ENCODE results near the gene SORCS2. TPM values are rescaled to one million over a fixed set of nuclear protein-coding genes. Genes with fewer than 3 reads are reported as not detected.

The SORCS2 gene
- total RNA-seq, 4 donors from 2014 or later, result 0.53 to 9.9 (median 0.90) TPM

DNA sequence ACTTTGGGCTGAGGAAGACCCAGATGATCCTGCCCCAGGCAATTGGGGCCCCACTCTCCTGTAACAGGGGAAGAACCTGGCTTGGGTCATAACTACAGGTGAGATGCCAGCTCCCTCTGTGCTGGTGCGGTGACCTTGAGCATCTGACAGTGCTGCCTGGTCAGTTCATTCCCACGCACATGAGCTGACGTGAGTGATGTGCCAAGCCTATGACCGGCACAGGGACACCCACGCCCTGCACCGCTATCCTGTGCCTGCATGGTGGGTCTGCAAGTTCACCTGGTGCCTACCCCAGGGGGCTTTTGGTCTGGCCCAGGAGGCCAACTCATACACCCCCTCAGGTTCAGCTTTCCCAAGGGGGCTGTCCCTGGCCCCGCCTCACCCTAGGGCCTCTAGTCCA lies 366.1 kb downstream of the SORCS2 start:
- no peaks in the 10 kb centered on the region for H3K36me3 ChIP-seq
- no peak overlapping the region for H3K4me3 ChIP-seq
- H3K9me3 ChIP-seq, result peaks cover 0 to 3% (median 0%) of the 10 kb centered on the region in 4 donors
- no peaks in the 10 kb centered on the region for H3K27me3 ChIP-seq
- no peak overlapping the region for H3K27ac ChIP-seq
- no peaks in the 10 kb centered on the region for H3K4me1 ChIP-seq
- TF ChIP-seq, protein P1, sequence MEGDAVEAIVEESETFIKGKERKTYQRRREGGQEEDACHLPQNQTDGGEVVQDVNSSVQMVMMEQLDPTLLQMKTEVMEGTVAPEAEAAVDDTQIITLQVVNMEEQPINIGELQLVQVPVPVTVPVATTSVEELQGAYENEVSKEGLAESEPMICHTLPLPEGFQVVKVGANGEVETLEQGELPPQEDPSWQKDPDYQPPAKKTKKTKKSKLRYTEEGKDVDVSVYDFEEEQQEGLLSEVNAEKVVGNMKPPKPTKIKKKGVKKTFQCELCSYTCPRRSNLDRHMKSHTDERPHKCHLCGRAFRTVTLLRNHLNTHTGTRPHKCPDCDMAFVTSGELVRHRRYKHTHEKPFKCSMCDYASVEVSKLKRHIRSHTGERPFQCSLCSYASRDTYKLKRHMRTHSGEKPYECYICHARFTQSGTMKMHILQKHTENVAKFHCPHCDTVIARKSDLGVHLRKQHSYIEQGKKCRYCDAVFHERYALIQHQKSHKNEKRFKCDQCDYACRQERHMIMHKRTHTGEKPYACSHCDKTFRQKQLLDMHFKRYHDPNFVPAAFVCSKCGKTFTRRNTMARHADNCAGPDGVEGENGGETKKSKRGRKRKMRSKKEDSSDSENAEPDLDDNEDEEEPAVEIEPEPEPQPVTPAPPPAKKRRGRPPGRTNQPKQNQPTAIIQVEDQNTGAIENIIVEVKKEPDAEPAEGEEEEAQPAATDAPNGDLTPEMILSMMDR (IDR thresholded peaks at IDR 0.05), result no peak
- no peak for TF ChIP-seq POLR2A (IDR thresholded peaks at IDR 0.05)
- no peak for DNase-seq

DNA sequence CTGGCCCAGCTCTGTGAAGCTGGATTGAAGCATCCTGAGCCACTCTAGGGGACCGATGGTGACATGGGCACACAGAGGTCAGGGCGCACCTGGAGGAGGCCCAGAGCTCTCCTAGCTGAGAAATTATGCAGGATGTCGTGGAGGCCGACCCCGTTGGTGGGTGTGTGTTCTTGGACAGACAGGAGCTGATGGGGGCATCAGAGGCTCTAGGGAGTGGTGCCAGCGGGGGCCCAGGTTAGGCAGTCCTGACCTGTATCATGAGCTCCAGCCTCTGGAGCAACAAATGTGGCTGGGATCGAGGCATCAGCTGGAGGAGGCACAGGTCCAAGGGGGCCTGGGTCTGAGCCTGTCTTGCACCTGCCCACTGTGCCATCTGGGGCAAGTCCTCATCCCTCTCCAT lies 367.0 kb downstream of the SORCS2 start:
- DNase-seq, result no peak
- Histone ChIP-seq H3K36me3 (no peaks in the 10 kb centered on the region), H3K27ac (no peak overlapping the region), H3K27me3 (no peaks in the 10 kb centered on the region), H3K4me3 (no peak overlapping the region), H3K4me1 (no peaks in the 10 kb centered on the region), H3K9me3 (no peaks in the 10 kb centered on the region)
- TF ChIP-seq POLR2A (IDR thresholded peaks at IDR 0.05), result no peak
- TF ChIP-seq, protein P1 (IDR thresholded peaks at IDR 0.05), result no peak

DNA sequence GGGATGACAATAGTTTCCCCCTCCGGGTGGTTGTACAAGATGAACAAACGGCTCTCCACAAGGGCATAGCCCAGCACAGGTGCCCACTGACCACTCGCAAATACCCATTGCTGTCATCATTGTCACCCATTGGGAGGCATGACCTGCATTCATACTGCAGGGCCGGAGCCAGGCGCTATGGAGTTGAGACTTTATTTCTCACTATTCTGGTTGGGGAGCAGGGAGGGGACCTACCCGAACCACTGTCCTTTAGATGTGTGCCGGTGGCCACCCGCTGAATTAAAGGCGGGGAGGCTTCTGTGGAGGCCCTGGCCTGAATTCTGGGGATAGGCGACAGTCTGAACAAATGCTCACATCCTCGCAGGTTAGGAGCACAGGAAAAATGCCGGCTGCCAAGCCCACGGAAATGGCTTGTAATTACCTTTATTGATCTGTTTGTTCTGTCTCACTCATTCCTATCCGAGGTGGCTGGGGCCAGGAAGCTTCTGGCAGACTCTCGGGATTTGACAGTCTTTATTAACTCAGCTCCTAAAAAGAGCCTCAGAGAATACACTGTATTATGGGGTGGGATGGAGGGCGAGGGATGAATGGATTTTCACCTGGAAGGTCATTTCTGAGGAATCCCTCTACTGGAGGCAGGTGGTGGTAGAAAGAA lies 367.5 kb downstream of the SORCS2 start:
- no peak overlapping the region for H3K27ac ChIP-seq
- TF ChIP-seq, protein P1 (IDR thresholded peaks at IDR 0.05), result no peak
- no peak for TF ChIP-seq POLR2A (IDR thresholded peaks at IDR 0.05)
- no peaks in the 10 kb centered on the region for H3K9me3 ChIP-seq

DNA sequence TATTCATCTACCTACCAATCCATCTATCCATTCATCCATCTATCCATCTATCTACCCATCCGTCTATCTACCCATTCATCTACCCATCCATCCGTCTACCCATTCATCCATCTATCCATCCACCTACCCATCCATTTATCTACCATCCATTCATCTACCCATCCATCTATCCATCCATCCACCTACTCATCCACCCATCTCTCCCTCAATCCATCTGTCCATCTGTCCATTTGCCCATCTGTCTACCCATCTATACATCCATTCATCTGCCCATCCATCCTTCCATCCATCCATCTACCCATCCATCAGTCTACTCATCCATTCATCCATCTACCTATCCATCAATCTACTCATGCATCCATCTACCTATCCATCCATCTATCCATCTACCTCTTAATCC lies 369.2 kb downstream of the SORCS2 start:
- Histone ChIP-seq H3K27ac (no peak overlapping the region), H3K4me3 (no peak overlapping the region), H3K36me3 (no peaks in the 10 kb centered on the region), H3K9me3 (no peaks in the 10 kb centered on the region), H3K4me1 (no peaks in the 10 kb centered on the region), H3K27me3 (no peaks in the 10 kb centered on the region)
- DNase-seq, result no peak
- TF ChIP-seq, protein P1 (IDR thresholded peaks at IDR 0.05), result no peak
- TF ChIP-seq POLR2A (IDR thresholded peaks at IDR 0.05), result no peak

More for the DNA sequence above, 367.5 kb downstream of the SORCS2 start:
- Histone ChIP-seq H3K4me3 (no peak overlapping the region), H3K36me3 (no peaks in the 10 kb centered on the region), H3K4me1 (no peaks in the 10 kb centered on the region), H3K27me3 (no peaks in the 10 kb centered on the region)
- no peak for DNase-seq

GRCh38 chr4:7564242-7564641 lies 371.9 kb downstream of the SORCS2 start:
- TF ChIP-seq, protein P1 (IDR thresholded peaks at IDR 0.05), result no peak
- no peak for TF ChIP-seq POLR2A (IDR thresholded peaks at IDR 0.05)
- H3K4me3 ChIP-seq, result no peak overlapping the region
- no peak overlapping the region for H3K27ac ChIP-seq
- H3K4me1 ChIP-seq, result no peaks in the 10 kb centered on the region
- no peaks in the 10 kb centered on the region for H3K27me3 ChIP-seq
- no peaks in the 10 kb centered on the region for H3K36me3 ChIP-seq
- no peaks in the 10 kb centered on the region for H3K9me3 ChIP-seq
- no peak for DNase-seq

Data from Peyer's patch (tissue), 4 donors.